NT2/D1 (cell line): ENCODE results near the gene TBC1D7.

Experiments
- YY1 ChIP-seq: IDR thresholded peaks from 2 replicates; pipeline ENCODE4 v1.6.1; 2011; ENCODE audit not compliant: insufficient read length, insufficient read depth
- ZNF274 ChIP-seq: IDR thresholded peaks from 2 replicates; pipeline ENCODE4 v1.6.1; 2011; ENCODE audit warnings: mild to moderate bottlenecking, low read depth, low read length

DNA sequence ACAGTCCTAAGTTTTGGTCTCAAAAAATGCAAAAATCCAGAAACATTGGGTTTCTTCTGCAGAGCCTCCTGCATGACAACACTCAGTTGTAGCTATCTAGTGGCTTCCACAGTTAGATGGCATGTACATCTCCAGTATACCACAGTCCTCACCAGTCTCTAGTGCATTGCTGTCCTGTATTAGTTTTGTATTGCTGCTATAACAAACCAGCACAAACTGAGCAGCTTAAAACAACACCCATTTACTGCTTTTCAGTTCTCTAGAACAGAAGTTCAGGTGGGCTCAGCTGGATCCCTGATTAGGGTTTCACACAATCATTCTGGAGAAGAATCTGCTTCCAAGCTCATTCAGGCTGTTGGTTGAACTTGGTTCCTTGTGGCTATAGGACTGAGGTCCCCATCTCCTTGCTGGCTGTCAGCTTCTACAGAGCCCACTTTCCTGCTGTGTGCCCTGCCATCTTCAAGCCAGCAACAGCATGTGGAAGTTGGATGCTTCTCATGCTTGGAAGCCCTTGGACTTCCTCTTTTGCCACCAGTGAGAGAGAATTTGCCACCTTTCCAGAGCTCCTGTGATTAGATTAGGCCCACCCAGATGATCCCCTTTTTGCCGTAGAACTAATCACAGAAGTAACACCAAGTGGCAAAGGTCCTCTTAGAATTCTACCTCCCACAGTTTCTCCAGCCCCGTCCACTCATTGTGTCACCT, 48.9 kb upstream of the TBC1D7 start:
- TF ChIP-seq YY1 (no peak), ZNF274 (no peak)
